Amniotic stem cell (primary cell): ENCODE data around the gene ABCC3.

Experiments
- DNase-seq: peaks from one replicate; lab custom pipeline; 2025; lab: John Stamatoyannopoulos, UW

ABCC3 gene, protein sequence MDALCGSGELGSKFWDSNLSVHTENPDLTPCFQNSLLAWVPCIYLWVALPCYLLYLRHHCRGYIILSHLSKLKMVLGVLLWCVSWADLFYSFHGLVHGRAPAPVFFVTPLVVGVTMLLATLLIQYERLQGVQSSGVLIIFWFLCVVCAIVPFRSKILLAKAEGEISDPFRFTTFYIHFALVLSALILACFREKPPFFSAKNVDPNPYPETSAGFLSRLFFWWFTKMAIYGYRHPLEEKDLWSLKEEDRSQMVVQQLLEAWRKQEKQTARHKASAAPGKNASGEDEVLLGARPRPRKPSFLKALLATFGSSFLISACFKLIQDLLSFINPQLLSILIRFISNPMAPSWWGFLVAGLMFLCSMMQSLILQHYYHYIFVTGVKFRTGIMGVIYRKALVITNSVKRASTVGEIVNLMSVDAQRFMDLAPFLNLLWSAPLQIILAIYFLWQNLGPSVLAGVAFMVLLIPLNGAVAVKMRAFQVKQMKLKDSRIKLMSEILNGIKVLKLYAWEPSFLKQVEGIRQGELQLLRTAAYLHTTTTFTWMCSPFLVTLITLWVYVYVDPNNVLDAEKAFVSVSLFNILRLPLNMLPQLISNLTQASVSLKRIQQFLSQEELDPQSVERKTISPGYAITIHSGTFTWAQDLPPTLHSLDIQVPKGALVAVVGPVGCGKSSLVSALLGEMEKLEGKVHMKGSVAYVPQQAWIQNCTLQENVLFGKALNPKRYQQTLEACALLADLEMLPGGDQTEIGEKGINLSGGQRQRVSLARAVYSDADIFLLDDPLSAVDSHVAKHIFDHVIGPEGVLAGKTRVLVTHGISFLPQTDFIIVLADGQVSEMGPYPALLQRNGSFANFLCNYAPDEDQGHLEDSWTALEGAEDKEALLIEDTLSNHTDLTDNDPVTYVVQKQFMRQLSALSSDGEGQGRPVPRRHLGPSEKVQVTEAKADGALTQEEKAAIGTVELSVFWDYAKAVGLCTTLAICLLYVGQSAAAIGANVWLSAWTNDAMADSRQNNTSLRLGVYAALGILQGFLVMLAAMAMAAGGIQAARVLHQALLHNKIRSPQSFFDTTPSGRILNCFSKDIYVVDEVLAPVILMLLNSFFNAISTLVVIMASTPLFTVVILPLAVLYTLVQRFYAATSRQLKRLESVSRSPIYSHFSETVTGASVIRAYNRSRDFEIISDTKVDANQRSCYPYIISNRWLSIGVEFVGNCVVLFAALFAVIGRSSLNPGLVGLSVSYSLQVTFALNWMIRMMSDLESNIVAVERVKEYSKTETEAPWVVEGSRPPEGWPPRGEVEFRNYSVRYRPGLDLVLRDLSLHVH (N-terminal part only)

DNA sequence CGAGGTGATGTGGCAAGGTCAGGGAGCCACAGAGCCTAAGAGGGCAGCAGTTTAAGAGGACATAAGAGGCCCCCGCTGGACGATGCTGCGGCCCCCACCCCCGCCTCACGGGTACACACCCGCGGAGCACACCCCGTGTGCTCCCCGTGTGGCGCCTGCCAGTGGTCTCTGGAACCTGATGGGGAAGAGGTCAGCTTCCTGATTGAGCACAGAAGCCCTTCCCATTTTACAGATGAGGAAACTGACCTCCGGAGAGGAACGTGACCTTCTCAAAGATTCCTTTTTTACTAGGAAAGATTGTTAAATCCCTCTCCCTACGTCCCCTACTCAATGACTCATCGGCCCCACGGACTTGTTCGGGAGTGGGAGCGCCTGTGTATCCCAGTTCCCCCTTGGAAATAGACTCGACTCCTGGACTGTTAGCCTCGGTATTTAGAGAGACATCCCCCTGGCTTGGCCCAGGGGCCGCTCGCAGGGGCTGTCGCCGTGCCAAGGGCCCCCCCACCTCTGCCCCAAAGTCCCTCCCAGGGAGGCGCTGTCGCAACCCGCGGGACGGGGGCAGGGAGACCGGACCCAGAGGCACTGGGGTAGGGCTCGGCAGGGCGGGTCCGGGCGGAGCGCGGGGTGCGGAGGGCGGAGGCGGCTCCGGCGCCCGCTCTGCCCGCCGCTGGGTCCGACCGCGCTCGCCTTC is at the start of gene ABCC3:
Gene ABCC3 (plus strand): TSS at position 658 of the 691 bp plus-strand sequence. CDS start 56 bp downstream, outside the sequence.
- DNase-seq = peak; percentile 3

DNA sequence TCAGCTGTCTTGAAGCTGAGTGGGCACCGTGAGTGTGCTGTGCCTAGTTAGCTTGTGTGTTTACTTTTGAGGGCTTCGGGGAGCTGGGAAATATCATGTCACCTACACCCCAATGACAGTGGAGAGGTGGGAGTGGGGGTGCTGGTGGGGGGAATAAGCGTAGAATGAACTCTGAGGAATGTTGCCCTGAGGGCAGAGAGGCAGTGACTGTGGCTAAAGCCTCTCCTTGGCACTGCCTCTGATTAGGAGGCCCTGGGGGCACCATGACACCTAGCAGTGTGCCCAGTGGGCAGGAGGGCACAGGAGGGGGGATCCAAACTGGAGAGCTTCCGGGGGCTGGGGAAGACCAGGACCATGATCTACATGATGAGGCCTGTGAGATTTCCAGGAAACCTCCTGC is 49.3 kb upstream of the ABCC3 start:
- no peak for DNase-seq

DNA sequence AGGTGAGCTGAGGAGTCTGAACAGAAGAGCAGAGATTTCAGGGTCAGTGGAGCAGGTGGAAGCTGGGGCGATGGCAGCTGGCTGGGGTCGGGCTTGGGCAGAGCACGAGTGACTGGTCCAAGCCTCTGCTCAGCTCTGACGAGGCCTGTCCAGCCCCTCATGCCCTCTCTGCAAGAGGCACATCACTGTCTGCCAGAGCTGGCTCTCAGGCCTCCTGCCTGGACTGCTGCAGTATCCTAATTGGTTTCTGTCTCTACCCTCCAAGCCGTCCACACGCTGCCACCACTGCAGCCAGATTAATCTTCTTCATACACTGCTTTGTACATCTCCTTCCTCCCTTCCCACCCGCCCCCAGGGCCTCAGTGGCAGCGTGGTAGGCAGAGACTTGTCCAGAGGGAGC is 48.8 kb upstream of the ABCC3 start:
- no peak for DNase-seq

DNA sequence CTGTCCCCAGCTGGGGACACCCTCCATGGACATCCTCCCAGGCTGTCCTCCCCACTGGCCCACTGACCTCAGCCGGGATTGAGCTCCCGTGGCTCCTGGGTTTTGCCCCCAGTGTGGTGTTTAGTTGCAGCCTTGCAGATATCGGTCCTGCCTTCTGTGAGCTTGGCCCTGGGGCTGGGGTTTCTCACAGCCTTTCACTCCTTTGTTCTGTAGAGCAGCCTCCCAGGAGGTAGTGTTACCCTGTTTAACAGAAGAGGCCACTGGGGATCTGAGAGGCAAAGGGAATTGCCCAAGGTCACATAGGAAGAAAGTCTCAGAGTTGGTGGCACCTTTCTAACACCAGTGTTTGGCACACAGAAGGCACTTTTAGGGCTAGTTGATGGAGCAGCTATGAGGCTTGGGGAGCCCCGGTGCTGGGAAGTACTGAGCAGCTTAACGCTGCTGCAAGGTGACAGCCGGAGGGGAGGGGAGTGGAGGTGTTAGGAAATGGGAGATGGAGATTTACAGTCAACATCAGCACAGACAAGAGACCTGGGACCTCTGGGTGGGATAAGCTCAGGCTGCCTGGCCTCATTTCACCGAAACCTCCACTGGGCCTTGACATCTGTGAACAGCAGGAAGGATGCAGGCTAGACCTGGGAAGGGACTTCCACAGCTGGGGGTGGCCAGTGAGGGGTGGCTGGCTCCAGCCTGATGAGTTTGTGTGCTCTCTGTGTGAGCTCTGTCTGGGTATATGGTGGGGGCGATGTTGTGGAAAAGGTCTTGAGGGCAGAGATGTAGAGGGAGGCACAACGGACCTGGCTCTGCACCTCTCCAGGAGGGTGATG is 48.0 kb upstream of the ABCC3 start:
- no peak for DNase-seq

DNA sequence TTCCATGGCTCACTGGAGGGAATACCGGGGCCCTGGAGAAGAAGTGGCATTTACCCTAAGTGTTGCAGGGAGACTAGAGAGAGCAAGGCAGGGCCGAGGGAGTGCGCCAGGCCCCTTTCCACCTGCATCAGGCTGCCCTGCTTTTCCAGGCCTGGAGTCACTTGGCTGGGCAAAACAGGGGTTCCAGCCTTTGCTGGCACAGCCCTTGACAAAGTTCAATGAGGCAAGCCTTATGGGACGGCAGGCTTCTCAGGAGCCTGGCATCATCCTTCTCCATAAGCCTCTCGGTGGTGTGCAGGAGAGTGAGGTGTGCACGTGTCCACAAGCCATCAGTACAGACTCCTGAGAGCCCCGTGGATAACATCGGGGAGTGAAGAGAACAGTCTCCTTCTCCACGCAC is 47.1 kb upstream of the ABCC3 start:
- no peak for DNase-seq

DNA sequence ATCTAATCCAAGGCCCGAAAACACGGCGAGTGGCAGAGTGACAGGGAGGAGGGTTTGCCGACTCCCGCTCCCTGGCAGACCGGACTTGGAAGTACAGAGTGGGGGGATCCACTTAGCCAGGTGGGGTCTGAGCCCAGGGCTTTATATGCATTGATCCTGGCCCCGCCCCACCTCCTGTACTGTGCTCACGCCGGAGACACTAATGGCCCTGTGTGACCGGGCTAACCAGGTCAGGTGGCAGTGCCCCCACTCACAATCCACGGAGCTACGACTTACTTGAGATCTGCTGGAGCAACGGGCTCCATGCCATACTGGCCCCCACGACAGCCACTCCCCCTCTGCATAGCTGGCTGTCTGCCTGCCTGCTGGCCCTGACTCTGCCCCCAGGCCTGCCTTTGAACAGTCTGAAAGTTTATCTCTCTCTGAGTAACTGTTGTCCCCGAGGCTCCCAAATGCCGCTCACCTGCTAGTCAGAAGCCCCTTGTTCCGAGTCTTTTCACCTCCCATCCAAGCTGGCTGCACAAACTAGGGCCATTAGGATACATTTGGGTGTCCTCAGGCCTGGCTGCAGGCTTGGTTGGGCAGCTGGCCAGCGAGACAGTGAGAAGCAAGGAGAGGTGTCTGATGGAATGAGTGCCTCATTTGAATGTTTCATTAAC is 46.2 kb upstream of the ABCC3 start:
- DNase-seq = no peak

DNA sequence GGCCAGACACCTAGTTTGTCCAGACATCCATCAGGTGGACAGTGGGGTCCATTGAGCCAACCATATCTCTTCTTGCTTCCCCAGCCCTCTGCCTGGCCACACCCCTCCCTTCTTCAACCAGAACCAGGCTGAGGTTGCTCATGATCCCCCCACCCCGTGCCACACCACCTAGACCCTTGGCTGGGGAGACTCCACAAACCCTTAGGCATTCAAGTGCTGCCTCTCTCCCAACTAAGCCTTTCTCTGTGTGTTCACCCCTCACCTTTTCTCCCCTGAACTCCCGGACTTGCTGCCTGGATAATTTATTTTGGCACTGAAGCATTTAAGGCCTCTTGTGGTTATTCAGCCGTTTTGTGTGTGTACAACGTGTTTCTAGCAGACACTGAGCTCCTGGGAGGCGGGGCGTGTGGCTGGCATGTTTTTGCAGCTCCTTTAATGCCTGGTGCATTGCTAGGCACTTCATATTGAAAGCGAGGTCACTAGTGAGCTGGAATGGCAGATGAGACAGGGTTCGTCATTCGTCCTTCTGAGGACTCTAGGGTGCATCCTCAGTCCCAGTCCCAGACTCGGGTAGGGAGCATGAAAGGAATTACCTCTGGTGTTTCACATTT is 45.5 kb upstream of the ABCC3 start:
- DNase-seq = no peak

DNA sequence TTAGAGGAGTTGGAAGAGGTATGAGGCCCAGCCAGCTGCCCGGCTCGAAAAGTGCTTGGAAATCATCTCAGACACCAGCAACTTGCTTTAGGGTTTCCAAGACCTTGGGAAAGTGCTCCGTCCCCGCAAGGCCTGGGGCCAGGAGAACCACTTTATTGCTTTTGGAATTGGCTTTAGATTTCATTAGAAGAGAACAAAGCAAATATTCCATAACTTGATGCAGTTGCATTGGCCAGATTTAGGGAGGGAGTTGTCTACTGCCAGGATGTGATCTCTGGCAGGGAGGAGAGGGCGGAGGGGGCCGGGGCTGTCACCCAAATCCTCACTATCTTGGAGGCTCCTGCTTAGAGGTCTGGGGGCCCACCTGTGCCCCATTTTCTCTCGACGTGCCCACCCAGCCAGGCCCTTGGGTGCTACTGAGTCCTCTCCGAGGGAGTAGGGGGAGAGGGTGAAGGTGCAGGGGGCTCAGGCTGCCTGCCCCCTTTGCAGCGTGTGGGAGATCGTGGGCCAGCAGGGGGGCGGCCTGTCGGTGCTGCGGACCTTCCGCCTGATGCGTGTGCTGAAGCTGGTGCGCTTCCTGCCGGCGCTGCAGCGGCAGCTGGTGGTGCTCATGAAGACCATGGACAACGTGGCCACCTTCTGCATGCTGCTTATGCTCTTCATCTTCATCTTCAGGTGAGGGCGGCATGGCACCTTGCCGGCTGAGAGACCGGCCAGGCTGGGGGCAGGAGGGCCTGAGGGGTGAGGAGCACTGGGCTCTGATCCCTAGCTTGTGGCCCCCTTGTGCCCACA is 43.5 kb upstream of the ABCC3 start:
- DNase-seq = no peak

DNA sequence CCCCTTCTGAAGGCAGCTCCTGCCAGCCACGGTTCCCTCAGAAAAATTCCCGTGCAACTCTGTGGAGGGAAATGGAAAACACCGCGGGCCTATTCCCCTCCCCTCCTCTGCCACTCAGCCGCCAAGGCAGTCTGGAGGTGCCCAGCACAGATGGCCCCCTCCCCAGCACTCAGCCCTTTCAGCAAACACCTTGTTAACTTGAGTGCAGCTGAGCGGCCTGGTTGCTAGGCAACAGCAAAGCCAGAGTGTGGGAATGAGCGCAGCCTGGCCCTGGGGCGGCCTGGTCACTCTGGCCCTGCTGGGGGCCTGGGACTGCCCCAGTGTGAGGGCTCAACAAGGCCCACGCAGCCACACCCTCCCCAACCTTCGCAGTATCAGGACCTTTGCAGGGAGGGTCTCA is 41.4 kb upstream of the ABCC3 start:
- DNase-seq = no peak

DNA sequence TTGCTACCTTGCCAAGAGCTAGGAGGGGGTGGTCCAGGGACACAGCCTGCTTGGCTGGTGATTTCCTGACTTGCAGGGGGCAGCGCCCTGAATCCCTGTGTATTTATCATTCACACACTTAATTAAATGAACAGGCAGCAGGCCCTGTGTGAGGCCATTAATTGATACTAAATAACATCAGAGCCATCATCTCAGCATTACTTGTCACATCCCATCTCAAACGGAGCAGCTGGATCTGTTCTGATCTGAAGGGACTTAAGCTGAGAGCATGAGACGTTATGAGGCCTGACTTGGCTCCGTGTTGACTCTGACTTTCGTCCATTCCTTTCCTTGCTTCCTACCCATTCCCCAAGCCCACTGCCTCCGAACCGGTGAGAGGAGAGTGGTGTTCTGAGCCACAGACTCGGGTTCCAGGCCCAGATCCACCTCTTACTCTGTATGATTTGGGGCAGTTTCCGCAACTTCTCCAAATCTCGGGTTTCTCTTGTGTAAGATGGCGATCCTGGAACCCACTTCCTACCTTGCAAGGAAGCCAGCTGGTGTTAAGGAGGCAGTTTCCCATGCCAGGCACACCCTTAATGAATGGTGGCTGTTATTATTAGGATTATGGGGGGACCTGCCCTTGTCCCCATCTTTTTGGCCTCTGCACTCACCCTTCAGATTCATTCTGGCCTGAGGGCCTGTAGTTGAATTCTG is 40.4 kb upstream of the ABCC3 start:
- no peak for DNase-seq

DNA sequence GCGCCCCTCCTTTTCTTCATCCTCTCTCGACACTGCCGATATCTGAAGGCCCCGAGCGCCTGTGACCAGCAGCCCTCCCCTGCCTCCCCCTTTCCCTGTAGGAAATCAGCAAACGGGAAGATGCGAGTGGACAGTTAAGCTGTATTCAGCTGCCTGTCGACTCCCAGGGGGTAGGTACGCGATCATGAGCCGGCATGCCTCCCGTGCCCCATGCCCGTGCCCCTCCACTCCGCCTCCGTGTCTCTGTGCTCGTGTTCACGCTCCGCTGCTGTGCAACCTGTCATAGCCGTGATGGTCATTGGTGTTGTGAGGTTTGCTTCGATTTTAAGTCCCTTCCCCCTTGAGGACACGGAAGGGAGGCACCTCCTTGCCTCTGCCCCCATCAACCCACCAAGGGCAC is 39.8 kb upstream of the ABCC3 start:
- no peak for DNase-seq

DNA sequence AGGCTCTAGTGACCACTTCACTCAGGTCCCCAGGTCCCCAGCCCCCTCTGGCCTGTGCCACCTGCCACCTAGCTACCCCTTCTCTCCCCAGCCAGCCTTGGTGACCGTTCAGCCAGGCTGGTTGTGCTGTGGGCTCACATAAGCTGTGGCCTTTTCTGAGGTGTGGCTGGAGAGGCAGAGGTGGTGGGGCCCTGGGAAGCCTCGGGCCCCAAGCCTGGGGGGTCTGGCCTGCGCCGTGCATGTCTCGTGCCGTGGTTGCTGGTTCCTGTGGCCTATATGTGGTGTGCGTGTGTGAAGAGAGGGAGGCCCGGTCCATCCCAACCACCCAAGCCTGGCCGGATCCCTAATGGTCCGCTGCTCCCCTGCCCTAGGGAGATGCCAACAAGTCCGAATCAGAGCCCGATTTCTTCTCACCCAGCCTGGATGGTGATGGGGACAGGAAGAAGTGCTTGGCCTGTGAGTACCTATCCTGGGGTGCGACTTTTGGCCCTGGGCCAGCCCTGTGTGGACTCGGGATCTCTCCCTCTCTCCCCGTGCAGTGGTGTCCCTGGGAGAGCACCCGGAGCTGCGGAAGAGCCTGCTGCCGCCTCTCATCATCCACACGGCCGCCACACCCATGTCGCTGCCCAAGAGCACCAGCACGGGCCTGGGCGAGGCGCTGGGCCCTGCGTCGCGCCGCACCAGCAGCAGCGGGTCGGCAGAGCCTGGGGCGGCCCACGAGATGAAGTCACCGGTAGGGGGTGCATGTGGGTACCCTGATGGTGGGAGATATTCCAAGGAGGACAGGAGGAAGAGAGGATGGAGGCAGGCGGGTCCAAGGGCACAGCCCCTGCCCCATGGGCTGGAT is 38.3 kb upstream of the ABCC3 start:
- DNase-seq = no peak

DNA sequence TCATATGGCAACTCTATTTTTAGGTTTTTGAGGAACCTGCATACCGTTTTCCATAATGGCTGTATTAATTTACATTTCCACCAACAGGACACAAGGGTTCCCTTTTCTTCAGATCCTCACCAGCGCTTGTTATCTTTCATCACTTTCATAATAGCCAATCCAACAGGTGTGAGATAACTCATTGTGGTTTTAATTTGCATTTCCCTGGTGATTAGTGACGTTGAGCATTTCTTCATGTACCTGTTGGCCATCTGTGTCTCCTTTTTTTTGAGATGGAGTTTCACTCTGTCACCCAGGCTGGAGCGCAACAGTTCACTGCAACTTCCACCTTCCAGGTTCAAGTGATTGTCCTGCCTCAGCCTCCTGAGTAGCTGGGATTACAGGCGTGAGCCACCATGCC is 36.2 kb upstream of the ABCC3 start:
- no peak for DNase-seq

DNA sequence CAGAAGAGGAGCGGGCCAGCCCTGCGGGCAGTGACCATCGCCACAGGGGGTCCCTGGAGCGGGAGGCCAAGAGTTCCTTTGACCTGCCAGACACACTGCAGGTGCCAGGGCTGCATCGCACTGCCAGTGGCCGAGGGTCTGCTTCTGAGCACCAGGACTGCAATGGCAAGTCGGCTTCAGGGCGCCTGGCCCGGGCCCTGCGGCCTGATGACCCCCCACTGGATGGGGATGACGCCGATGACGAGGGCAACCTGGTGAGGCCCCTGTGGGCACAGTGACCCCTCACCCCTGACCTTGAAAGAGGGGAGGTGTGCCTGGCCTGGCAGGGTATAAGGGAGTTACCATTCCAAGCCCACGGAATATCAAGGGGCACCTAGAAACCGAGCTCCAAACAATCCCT is 35.1 kb upstream of the ABCC3 start:
- no peak for DNase-seq

DNA sequence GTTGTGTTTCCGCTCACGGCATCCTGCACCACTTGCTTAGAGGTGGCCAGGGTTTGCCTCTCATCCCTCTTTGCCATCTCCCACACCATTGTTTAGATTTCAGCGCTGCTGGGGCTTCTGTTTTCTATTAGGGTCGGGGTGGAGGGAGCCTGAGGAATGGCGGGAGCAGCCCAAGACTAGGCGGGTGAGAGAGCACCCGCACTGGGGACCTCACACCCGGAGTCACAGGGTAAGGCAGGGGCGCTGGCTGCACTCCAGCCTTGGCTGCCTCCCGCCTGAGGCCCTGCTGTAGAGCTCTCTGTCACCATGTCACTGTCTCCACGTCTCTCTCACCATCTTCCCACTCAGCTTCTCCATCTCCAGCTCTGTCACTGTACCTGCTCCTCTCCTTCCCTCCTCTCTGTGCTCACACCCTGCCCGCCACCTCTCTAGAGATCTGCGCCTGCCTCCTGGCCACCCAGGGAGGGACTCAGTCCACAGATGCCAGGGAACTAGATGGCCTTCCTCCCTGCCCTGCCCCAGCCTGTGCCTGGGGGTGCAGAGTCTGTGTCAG is 32.8 kb upstream of the ABCC3 start:
- no peak for DNase-seq

DNA sequence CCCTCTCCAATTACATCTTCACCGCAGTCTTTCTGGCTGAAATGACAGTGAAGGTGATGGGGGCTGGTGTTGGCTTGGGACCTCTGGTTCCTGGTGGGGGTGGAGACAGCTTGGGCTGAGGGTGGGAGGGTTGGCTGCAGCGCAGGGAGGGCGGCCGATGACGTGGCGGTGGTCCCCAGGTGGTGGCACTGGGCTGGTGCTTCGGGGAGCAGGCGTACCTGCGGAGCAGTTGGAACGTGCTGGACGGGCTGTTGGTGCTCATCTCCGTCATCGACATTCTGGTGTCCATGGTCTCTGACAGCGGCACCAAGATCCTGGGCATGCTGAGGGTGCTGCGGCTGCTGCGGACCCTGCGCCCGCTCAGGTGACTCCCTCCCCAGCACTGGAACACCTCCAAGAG is 31.8 kb upstream of the ABCC3 start:
- DNase-seq = no peak

DNA sequence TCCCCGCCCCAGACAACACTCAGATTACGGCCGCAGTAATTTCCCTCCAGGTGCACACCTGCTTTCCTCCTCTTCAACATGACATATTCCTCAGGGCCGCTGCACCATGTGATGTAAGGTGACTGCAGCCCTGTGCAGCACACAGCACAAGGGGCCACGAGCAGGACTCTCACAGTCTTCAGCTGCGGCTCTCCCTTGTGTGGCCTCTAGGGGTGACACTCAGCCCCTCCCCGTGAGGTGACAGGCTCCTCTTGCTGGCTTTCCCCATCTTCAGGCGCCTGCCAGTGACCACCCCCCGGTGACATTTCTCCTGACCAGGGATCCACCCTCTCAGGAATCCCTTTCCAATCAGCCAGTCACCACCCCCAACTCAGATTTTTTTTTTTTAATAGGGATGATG is 31.3 kb upstream of the ABCC3 start:
- no peak for DNase-seq
